Immature natural killer cell (primary cell): ENCODE measurements around the gene KRT12. TPM values are rescaled to one million over a fixed set of nuclear protein-coding genes. Genes with fewer than 3 reads are reported as not detected.

ENCODE experiments used
- DNase-seq, 3 donors: peaks; one replicate each; pipeline ENCODE4 v3.0.0; 2022; ENCODE audit warnings: mixed read lengths in 1 of 3
- H3K27ac Mint-ChIP-seq, 6 donors: one replicate each; pipeline ENCODE4 v1.8.0; 2020; ENCODE audit warnings: mixed read lengths in 6 of 6, mild to moderate bottlenecking in 5 of 6, inconsistent platforms in 4 of 6, moderate library complexity in 3 of 6
- H3K27me3 Mint-ChIP-seq, 3 donors: one replicate each; pipeline ENCODE4 v1.8.0; 2020 to 2021; ENCODE audit warnings: low read depth in 3 of 3, mild to moderate bottlenecking in 3 of 3, mixed read lengths in 3 of 3, moderate library complexity in 3 of 3, inconsistent platforms in 1 of 3
- H3K36me3 Mint-ChIP-seq, 3 donors: one replicate each; pipeline ENCODE4 v1.8.0; 2020; ENCODE audit warnings: mixed read lengths in 3 of 3, inconsistent platforms in 2 of 3, mild to moderate bottlenecking in 2 of 3
- H3K4me1 Mint-ChIP-seq, 2 donors: one replicate each; pipeline ENCODE4 v1.8.0; 2020; ENCODE audit warnings: inconsistent platforms in 2 of 2, mild to moderate bottlenecking in 2 of 2, mixed read lengths in 2 of 2, moderate library complexity in 1 of 2
- H3K4me3 Mint-ChIP-seq, 5 donors: one replicate each; pipeline ENCODE4 v1.8.0; 2020; ENCODE audit warnings: mild to moderate bottlenecking in 5 of 5, mixed read lengths in 5 of 5, inconsistent platforms in 3 of 5, moderate library complexity in 3 of 5
- H3K9me3 Mint-ChIP-seq, 6 donors: one replicate each; pipeline ENCODE4 v1.8.0; 2020; ENCODE audit warnings: mild to moderate bottlenecking in 6 of 6, mixed read lengths in 6 of 6, inconsistent platforms in 4 of 6, moderate library complexity in 3 of 6
- polyA plus RNA-seq, 3 donors: library from polyadenylated mRNA; unstranded; fragments of 300-500 nt; fragmentation: Illumina TruSeq; gene quantifications; one replicate each; pipeline ENCODE4 v1.2.3, GENCODE V29; 2021

The KRT12 gene
- polyA plus RNA-seq, 3 donors from 2014 or later, result not detected

- DNase-seq, result no peak
- peaks cover 0 to 27% (median 4%) of the 10 kb centered on the region in 6 donors for H3K9me3 Mint-ChIP-seq
- peaks cover 12 to 20% (median 13%) of the 10 kb centered on the region in 3 donors for H3K36me3 Mint-ChIP-seq
- peaks cover 10 to 31% (median 29%) of the 10 kb centered on the region in 3 donors for H3K27me3 Mint-ChIP-seq
- H3K4me1 Mint-ChIP-seq, result peaks cover 5 to 9% of the 10 kb centered on the region in 2 donors
- no peak overlapping the region for H3K4me3 Mint-ChIP-seq
- H3K27ac Mint-ChIP-seq, result no peak overlapping the region
Measured at GRCh38 chr17:40812639-40813038, 54.4 kb downstream of the KRT12 start.

Other genes with a start within 250 kb of the KRT12 start
- gene SMARCE1, start 219.4 kb downstream of the KRT12 start, polyA plus RNA-seq, result 100 to 1,000 TPM; 196 to 261 (median 223) TPM
- not detected for gene KRT222, start 202.0 kb downstream of the KRT12 start, polyA plus RNA-seq
- not detected for gene KRT24, start 163.5 kb downstream of the KRT12 start, polyA plus RNA-seq
- gene KRT25, start 111.9 kb downstream of the KRT12 start, polyA plus RNA-seq, result not detected
- not detected for gene KRT26, start 95.0 kb downstream of the KRT12 start, polyA plus RNA-seq
- not detected for gene KRT27, start 84.7 kb downstream of the KRT12 start, polyA plus RNA-seq
- not detected for gene KRT28, start 67.3 kb downstream of the KRT12 start, polyA plus RNA-seq
- 100 to 1,000 TPM; 120 to 191 (median 182) TPM for gene KRT10, start 44.6 kb downstream of the KRT12 start, polyA plus RNA-seq
- gene KRT20, start 18.0 kb upstream of the KRT12 start, polyA plus RNA-seq, result not detected
- not detected for gene KRT23, start 70.4 kb upstream of the KRT12 start, polyA plus RNA-seq
- not detected for gene KRT39, start 99.7 kb upstream of the KRT12 start, polyA plus RNA-seq
- not detected for gene KRT40, start 117.1 kb upstream of the KRT12 start, polyA plus RNA-seq
- gene KRTAP3-3, start 126.9 kb upstream of the KRT12 start, polyA plus RNA-seq, result not detected
- gene KRTAP3-2, start 132.7 kb upstream of the KRT12 start, polyA plus RNA-seq, result not detected
- not detected for gene KRTAP3-1, start 141.9 kb upstream of the KRT12 start, polyA plus RNA-seq
- not detected for gene KRTAP1-5, start 160.0 kb upstream of the KRT12 start, polyA plus RNA-seq
- not detected for gene KRTAP1-4, start 163.0 kb upstream of the KRT12 start, polyA plus RNA-seq
- not detected for gene KRTAP1-3, start 167.7 kb upstream of the KRT12 start, polyA plus RNA-seq
- not detected for gene KRTAP1-1, start 174.2 kb upstream of the KRT12 start, polyA plus RNA-seq
- not detected for gene KRTAP2-1, start 180.1 kb upstream of the KRT12 start, polyA plus RNA-seq
- not detected for gene KRTAP2-2, start 188.0 kb upstream of the KRT12 start, polyA plus RNA-seq
- gene KRTAP2-3, start 192.9 kb upstream of the KRT12 start, polyA plus RNA-seq, result not detected
- gene KRTAP2-4, start 198.7 kb upstream of the KRT12 start, polyA plus RNA-seq, result not detected
- not detected for gene KRTAP4-7, start 216.9 kb upstream of the KRT12 start, polyA plus RNA-seq
- gene KRTAP4-8, start 230.9 kb upstream of the KRT12 start, polyA plus RNA-seq, result not detected
- gene KRTAP4-16, start 235.0 kb upstream of the KRT12 start, polyA plus RNA-seq, result not detected
- gene KRTAP4-9, start 238.2 kb upstream of the KRT12 start, polyA plus RNA-seq, result not detected